Stimulated activated CD8-positive, alpha-beta memory T cell treated with anti-CD3 and anti-CD28 coated beads, Interleukin-15, amount 100 ng/mL, for 1 hour (primary cell): ENCODE data around the gene NPAS2.

Experiments
- DNase-seq: peaks from one replicate; pipeline ENCODE4 v3.0.0-alpha.2; 2020; ENCODE audit warnings: low read depth

Gene NPAS2

GRCh38 chr2:100884145-100884621 lies 64.2 kb downstream of the NPAS2 start:
- no peak for DNase-seq

GRCh38 chr2:100886085-100886484 lies 66.1 kb downstream of the NPAS2 start:
- no peak for DNase-seq

GRCh38 chr2:100887039-100887578 lies 67.2 kb downstream of the NPAS2 start:
- DNase-seq: no peak

- DNase-seq: no peak
Observed at GRCh38 chr2:100887713-100888495, 68.0 kb downstream of the NPAS2 start.

- DNase-seq: no peak
Observed at GRCh38 chr2:100888601-100889000, 68.7 kb downstream of the NPAS2 start.

- no peak for DNase-seq
Observed at GRCh38 chr2:100889286-100889685, 69.3 kb downstream of the NPAS2 start.

GRCh38 chr2:100891906-100892642 lies 72.1 kb downstream of the NPAS2 start:
- no peak for DNase-seq

- no peak for DNase-seq
Observed at GRCh38 chr2:100893392-100894104, 73.6 kb downstream of the NPAS2 start.

- no peak for DNase-seq
Observed at GRCh38 chr2:100894105-100894795, 74.3 kb downstream of the NPAS2 start.

GRCh38 chr2:100894796-100895156 lies 74.8 kb downstream of the NPAS2 start:
- DNase-seq: no peak

GRCh38 chr2:100895402-100895801 lies 75.5 kb downstream of the NPAS2 start:
- DNase-seq: no peak

GRCh38 chr2:100895934-100896685 lies 76.2 kb downstream of the NPAS2 start:
- DNase-seq: no peak

- no peak for DNase-seq
Observed at GRCh38 chr2:100898035-100898665, 78.2 kb downstream of the NPAS2 start.

- DNase-seq: no peak
Observed at GRCh38 chr2:100900156-100900795, 80.3 kb downstream of the NPAS2 start.

- no peak for DNase-seq
Observed at GRCh38 chr2:100902817-100903405, 83.0 kb downstream of the NPAS2 start.

- DNase-seq: no peak
Observed at GRCh38 chr2:100903534-100904258, 83.8 kb downstream of the NPAS2 start.

- no peak for DNase-seq
Observed at GRCh38 chr2:100905132-100905805, 85.3 kb downstream of the NPAS2 start.

GRCh38 chr2:100906131-100906530 lies 86.2 kb downstream of the NPAS2 start:
- DNase-seq: no peak
